AG04449 (cell line): Measurements from ENCODE around the gene ATG7.
"Not testable (repeated sequence)": the region's sequence is repeated elsewhere in the genome, so short reads cannot be mapped to it uniquely, and the experiment has no call there.

Source experiments
- CTCF ChIA-PET: fragments of 350-600 bp; formaldehyde crosslinking; extraction: SDS; loops from one replicate; lab custom pipeline; 2021; ENCODE audit warnings: antibody characterized with exemption; lab: Yijun Ruan, JAX
- POLR2A ChIA-PET: fragments of 400-600, 350-600 bp; formaldehyde crosslinking; extraction: SDS; loops from one replicate; lab custom pipeline; 2020; ENCODE audit warnings: antibody characterized with exemption, inconsistent platforms; lab: Yijun Ruan, JAX
- DNase-seq: peaks from one replicate; pipeline ENCODE4 v3.0.0-alpha.2; 2010; ENCODE audit warnings: low read depth, low spot score
- H3K4me3 ChIP-seq: 2 replicates; pipeline ENCODE4 v1.5.1; 2011; ENCODE audit warnings: low read depth, mild to moderate bottlenecking, control low read depth, low read length
- CTCF ChIP-seq: IDR thresholded peaks from one replicate; pipeline ENCODE4 v1.5.1; 2011; ENCODE audit warnings: mild to moderate bottlenecking, moderate library complexity, low read length, control low read depth, inconsistent platforms; ENCODE audit not compliant: insufficient read depth; ENCODE audit errors: missing control alignments

The ATG7 gene

GRCh38 chr3:11510001-11510340 lies 237.8 kb downstream of the ATG7 start:
- TF ChIP-seq CTCF: no peak
- no peak overlapping the region for H3K4me3 ChIP-seq
- ChIA-PET POLR2A (no interaction called here), CTCF (interaction anchor here (2.2 kb wide), 1 partner anchor 131 kb away, joined by 10 read pairs; no protein-coding TSS in a partner anchor)
- DNase-seq: no peak

- CTCF ChIA-PET: interaction anchor here (2.2 kb wide), 1 partner anchor 131 kb away, joined by 10 read pairs; no protein-coding TSS in a partner anchor
- POLR2A ChIA-PET: no interaction called here
- no peak for DNase-seq
- H3K4me3 ChIP-seq: no peak overlapping the region
- TF ChIP-seq CTCF: no peak
Observed at GRCh38 chr3:11510356-11510755, 238.2 kb downstream of the ATG7 start.

DNA sequence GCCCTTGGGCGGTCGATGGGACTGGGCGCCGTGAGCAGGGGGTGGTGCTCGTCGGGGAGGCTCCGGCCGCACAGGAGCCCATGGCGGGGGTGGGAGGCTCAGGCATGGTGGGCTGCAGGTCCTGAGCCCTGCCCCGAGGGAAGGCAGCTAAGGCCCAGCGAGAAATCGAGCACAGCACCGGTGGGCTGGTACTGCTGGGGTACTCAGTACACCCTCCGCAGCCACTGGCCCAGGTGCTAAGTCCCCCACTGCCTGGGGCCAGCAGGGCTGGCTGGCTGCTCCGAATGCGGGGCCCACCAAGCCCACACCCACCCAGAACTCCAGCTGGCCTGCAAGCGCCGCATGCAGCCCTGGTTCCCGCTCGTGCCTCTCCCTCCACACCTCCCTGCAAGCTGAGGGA lies 239.4 kb downstream of the ATG7 start:
- POLR2A ChIA-PET, H3K4me3 ChIP-seq, DNase-seq, CTCF ChIA-PET: not testable (repeated sequence)

GRCh38 chr3:11513125-11513816 lies 241.1 kb downstream of the ATG7 start:
- ChIA-PET POLR2A (interaction anchor here (0.6 to 1.0 kb wide), 2 partner anchors 44 to 87 kb away, joined by 3 read pairs; no protein-coding TSS in a partner anchor), CTCF (interaction anchor here (1.0 to 2.1 kb wide), 3 partner anchors 9 to 313 kb away, joined by 3 to 5 read pairs (median 3); no protein-coding TSS in a partner anchor)
- DNase-seq, H3K4me3 ChIP-seq: not testable (repeated sequence)

GRCh38 chr3:11513817-11514135 lies 241.6 kb downstream of the ATG7 start:
- ChIA-PET POLR2A (interaction anchor here (0.6 to 1.0 kb wide), 2 partner anchors 44 to 87 kb away, joined by 3 read pairs; no protein-coding TSS in a partner anchor), CTCF (interaction anchor here (1.0 to 2.1 kb wide), 3 partner anchors 9 to 313 kb away, joined by 3 to 5 read pairs (median 3); no protein-coding TSS in a partner anchor)
- H3K4me3 ChIP-seq: no peak overlapping the region
- no peak for DNase-seq
- no peak for TF ChIP-seq CTCF

- POLR2A ChIA-PET: interaction anchor here (0.7 to 1.0 kb wide), 3 partner anchors 19 to 124 kb away, joined by 3 read pairs; no protein-coding TSS in a partner anchor
- CTCF ChIA-PET: interaction anchor here (1.0 to 2.1 kb wide), 5 partner anchors 8 to 312 kb away, joined by 3 to 5 read pairs (median 3); no protein-coding TSS in a partner anchor
- TF ChIP-seq CTCF: no peak
- no peak overlapping the region for H3K4me3 ChIP-seq
- peak; percentile 73 for DNase-seq
Observed at GRCh38 chr3:11514191-11514821, 242.1 kb downstream of the ATG7 start.

- POLR2A ChIA-PET: interaction anchor here (1.1 kb wide), 1 partner anchor 8 kb away, joined by 5 read pairs; no protein-coding TSS in a partner anchor
- H3K4me3 ChIP-seq: no peak overlapping the region
- no peak for TF ChIP-seq CTCF
- CTCF ChIA-PET: no interaction called here
- no peak for DNase-seq
Observed at GRCh38 chr3:11517601-11518000, 245.4 kb downstream of the ATG7 start.
